ENCODE results near the gene C3orf22.

Gene C3orf22

GRCh38 chr3:126548556-126549466 lies 9.9 kb downstream of the C3orf22 start:
- Histone ChIP-seq H3K4me1 (ENCODE audit: low read length) (no peaks in the 10 kb centered on the region), H3K27ac (ENCODE audit: low read length) (no peak overlapping the region), H3K27me3 (ENCODE audit: low read depth, low read length) (peaks cover 11% of the 10 kb centered on the region; the same call in 1 of the 2 replicates), H3K9ac (ENCODE audit: low read length) (no peak overlapping the region), H3K4me2 (ENCODE audit: low read length) (no peak overlapping the region), H2AFZ (ENCODE audit: low read depth, low read length) (no peak overlapping the region), H3K4me3 (ENCODE audit: low read length) (no peak overlapping the region), H3K9me3 (ENCODE audit: insufficient read depth, low read length) (no peaks in the 10 kb centered on the region), H4K20me1 (ENCODE audit: insufficient read depth, low read length) (no peaks in the 10 kb centered on the region), H3K79me2 (ENCODE audit: low read length) (no peaks in the 10 kb centered on the region), H3K36me3 (replicated peaks; ENCODE audit: low read depth, low read length) (no peaks in the 10 kb centered on the region)
- no peak for TF ChIP-seq EZH2phosphoT487 (IDR thresholded peaks at IDR 0.05; ENCODE audit: low read depth)
- TF ChIP-seq CTCF (IDR thresholded peaks at IDR 0.05; ENCODE audit: low read depth, low read length) = no peak

GRCh38 chr3:126547721-126548120 lies 11.0 kb downstream of the C3orf22 start:
- peaks cover 11% of the 10 kb centered on the region; the same call in 1 of the 2 replicates for H3K27me3 ChIP-seq (ENCODE audit: low read depth, low read length)
- H2AFZ ChIP-seq (ENCODE audit: low read depth, low read length) = no peak overlapping the region
- no peak for TF ChIP-seq EZH2phosphoT487 (IDR thresholded peaks at IDR 0.05; ENCODE audit: low read depth)
- TF ChIP-seq CTCF (IDR thresholded peaks at IDR 0.05; ENCODE audit: low read depth, low read length) = no peak
- H3K79me2 ChIP-seq (ENCODE audit: low read length) = no peaks in the 10 kb centered on the region
- no peak overlapping the region for H3K27ac ChIP-seq (ENCODE audit: low read length)
- no peak overlapping the region for H3K4me2 ChIP-seq (ENCODE audit: low read length)
- no peaks in the 10 kb centered on the region for H3K9me3 ChIP-seq (ENCODE audit: insufficient read depth, low read length)
- H3K4me3 ChIP-seq (ENCODE audit: low read length) = no peak overlapping the region
- H3K9ac ChIP-seq (ENCODE audit: low read length) = no peak overlapping the region
- H3K36me3 ChIP-seq (replicated peaks; ENCODE audit: low read depth, low read length) = no peaks in the 10 kb centered on the region
- no peaks in the 10 kb centered on the region for H3K4me1 ChIP-seq (ENCODE audit: low read length)
- no peaks in the 10 kb centered on the region for H4K20me1 ChIP-seq (ENCODE audit: insufficient read depth, low read length)

- no peaks in the 10 kb centered on the region for H3K36me3 ChIP-seq (replicated peaks; ENCODE audit: low read depth, low read length)
- no peak overlapping the region for H3K4me3 ChIP-seq (ENCODE audit: low read length)
- no peaks in the 10 kb centered on the region for H3K9me3 ChIP-seq (ENCODE audit: insufficient read depth, low read length)
- H3K27me3 ChIP-seq (ENCODE audit: low read depth, low read length) = peaks cover 11% of the 10 kb centered on the region; the same call in 1 of the 2 replicates
- H3K4me1 ChIP-seq (ENCODE audit: low read length) = no peaks in the 10 kb centered on the region
- no peaks in the 10 kb centered on the region for H3K79me2 ChIP-seq (ENCODE audit: low read length)
- no peak overlapping the region for H3K4me2 ChIP-seq (ENCODE audit: low read length)
- no peak overlapping the region for H3K27ac ChIP-seq (ENCODE audit: low read length)
- no peak overlapping the region for H3K9ac ChIP-seq (ENCODE audit: low read length)
- H2AFZ ChIP-seq (ENCODE audit: low read depth, low read length) = no peak overlapping the region
- H4K20me1 ChIP-seq (ENCODE audit: insufficient read depth, low read length) = no peaks in the 10 kb centered on the region
- TF ChIP-seq EZH2phosphoT487 (IDR thresholded peaks at IDR 0.05; ENCODE audit: low read depth) (no peak), CTCF (IDR thresholded peaks at IDR 0.05; ENCODE audit: low read depth, low read length) (no peak)
Observed at GRCh38 chr3:126546549-126547239, 12.0 kb downstream of the C3orf22 start.

- no peak overlapping the region for H3K9ac ChIP-seq (ENCODE audit: low read length)
- TF ChIP-seq EZH2phosphoT487 (IDR thresholded peaks at IDR 0.05; ENCODE audit: low read depth) (no peak), CTCF (IDR thresholded peaks at IDR 0.05; ENCODE audit: low read depth, low read length) (no peak)
- no peak overlapping the region for H3K4me2 ChIP-seq (ENCODE audit: low read length)
- no peaks in the 10 kb centered on the region for H3K9me3 ChIP-seq (ENCODE audit: insufficient read depth, low read length)
- no peaks in the 10 kb centered on the region for H3K4me1 ChIP-seq (ENCODE audit: low read length)
- peaks cover 11% of the 10 kb centered on the region; the same call in 1 of the 2 replicates for H3K27me3 ChIP-seq (ENCODE audit: low read depth, low read length)
- H3K36me3 ChIP-seq (replicated peaks; ENCODE audit: low read depth, low read length) = no peaks in the 10 kb centered on the region
- no peaks in the 10 kb centered on the region for H3K79me2 ChIP-seq (ENCODE audit: low read length)
- no peak overlapping the region for H3K4me3 ChIP-seq (ENCODE audit: low read length)
- no peak overlapping the region for H2AFZ ChIP-seq (ENCODE audit: low read depth, low read length)
- H4K20me1 ChIP-seq (ENCODE audit: insufficient read depth, low read length) = no peaks in the 10 kb centered on the region
- no peak overlapping the region for H3K27ac ChIP-seq (ENCODE audit: low read length)
Observed at GRCh38 chr3:126546013-126546412, 12.7 kb downstream of the C3orf22 start.
